Activated T-helper 2 cell treated with anti-CD3 and anti-CD28 coated beads, Interferon-gamma antibody, Interleukin-2, Interleukin-4, amounts not matched to agents 10 μg/mL and 5 μg/mL and 100 μg/mL, durations not matched to agents 14 hours and 24 hours and 36 hours (primary cell): ENCODE results near the gene PRPF40B. TPM values are rescaled to one million over a fixed set of nuclear protein-coding genes. Genes with fewer than 3 reads are reported as not detected.

Experiments used
- DNase-seq: peaks from one replicate; pipeline ENCODE4 v3.0.0; 2021; ENCODE audit warnings: low spot score
- H3K27ac Mint-ChIP-seq: one replicate; pipeline ENCODE4 v1.8.0; 2021; ENCODE audit warnings: mixed read lengths
- H3K27me3 Mint-ChIP-seq: one replicate; pipeline ENCODE4 v1.8.0; 2021; ENCODE audit warnings: low read depth, mixed read lengths
- H3K36me3 Mint-ChIP-seq: one replicate; pipeline ENCODE4 v1.8.0; 2021; ENCODE audit warnings: low read depth, mixed read lengths
- H3K4me1 Mint-ChIP-seq: one replicate; pipeline ENCODE4 v1.8.0; 2021; ENCODE audit warnings: low read depth, mixed read lengths
- H3K4me3 Mint-ChIP-seq: one replicate; pipeline ENCODE4 v1.8.0; 2021; ENCODE audit warnings: low read depth, mild to moderate bottlenecking, moderate library complexity, mixed read lengths
- H3K9me3 Mint-ChIP-seq: one replicate; pipeline ENCODE4 v1.8.0; 2021; ENCODE audit warnings: mixed read lengths
- intact Hi-C: fragments of 100-400 bp; cut with micrococcal nuclease; formaldehyde crosslinking; loops from one replicate; pipeline ENCODE4 v1.15.1; 2023
- total RNA-seq: library from RNA; stranded (reverse); gene quantifications from 2 replicates; pipeline ENCODE4 v1.2.3, GENCODE V29; 2022

The PRPF40B gene
- total RNA-seq, 1 donor from 2014 or later, result 13.3 TPM

DNA sequence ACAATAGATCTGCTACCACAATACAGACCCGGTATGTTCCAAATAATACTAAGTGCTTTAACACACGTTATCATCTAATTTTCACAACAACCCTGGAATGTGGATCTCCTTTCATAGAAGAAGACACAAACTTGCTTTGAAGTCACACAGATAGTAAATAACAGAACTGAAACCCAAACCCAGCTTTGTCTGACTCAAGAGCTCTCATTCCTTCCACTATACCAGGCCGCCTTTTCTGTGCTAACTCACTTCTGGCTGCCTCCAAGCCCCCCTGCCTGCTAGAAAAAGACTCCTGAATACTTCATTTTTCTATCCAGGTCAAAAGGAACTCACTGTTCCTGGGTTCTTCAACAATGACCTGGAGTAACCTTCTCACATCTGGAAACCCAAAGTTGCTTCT, 37.8 kb downstream of the PRPF40B start:
- H3K4me1 Mint-ChIP-seq, result peaks cover 54% of the 10 kb centered on the region
- intact Hi-C loops, result no loop called here
- peaks cover 74% of the 10 kb centered on the region for H3K36me3 Mint-ChIP-seq
- no peaks in the 10 kb centered on the region for H3K9me3 Mint-ChIP-seq
- H3K27me3 Mint-ChIP-seq, result no peaks in the 10 kb centered on the region
- DNase-seq, result no peak
- peak overlapping the region; percentile 44 for H3K27ac Mint-ChIP-seq
- H3K4me3 Mint-ChIP-seq, result no peak overlapping the region

DNA sequence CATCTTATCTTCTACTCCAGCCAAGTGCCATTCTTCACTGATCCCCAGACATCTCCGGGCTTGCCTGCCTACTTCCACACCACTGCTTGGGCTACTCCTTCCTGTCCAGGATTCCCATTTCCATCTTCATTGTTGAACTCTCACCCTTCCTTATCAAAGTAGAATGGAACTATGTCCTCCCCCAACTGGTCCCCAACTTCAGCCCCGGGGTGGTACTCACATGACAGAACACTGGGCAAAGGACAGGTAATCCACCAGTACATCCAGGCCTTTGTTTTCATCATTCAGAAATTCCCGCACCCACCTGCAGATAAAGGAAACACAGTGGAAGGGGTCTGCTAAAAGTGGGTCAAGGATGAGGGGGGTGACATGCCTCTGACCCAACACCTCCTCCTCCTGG, 38.4 kb downstream of the PRPF40B start:
- intact Hi-C loops, result no loop called here
- Mint-ChIP-seq H3K9me3 (no peaks in the 10 kb centered on the region), H3K27ac (peak overlapping the region; percentile 44), H3K4me3 (no peak overlapping the region), H3K4me1 (peaks cover 49% of the 10 kb centered on the region), H3K27me3 (no peaks in the 10 kb centered on the region), H3K36me3 (peaks cover 69% of the 10 kb centered on the region)
- DNase-seq, result no peak

DNA sequence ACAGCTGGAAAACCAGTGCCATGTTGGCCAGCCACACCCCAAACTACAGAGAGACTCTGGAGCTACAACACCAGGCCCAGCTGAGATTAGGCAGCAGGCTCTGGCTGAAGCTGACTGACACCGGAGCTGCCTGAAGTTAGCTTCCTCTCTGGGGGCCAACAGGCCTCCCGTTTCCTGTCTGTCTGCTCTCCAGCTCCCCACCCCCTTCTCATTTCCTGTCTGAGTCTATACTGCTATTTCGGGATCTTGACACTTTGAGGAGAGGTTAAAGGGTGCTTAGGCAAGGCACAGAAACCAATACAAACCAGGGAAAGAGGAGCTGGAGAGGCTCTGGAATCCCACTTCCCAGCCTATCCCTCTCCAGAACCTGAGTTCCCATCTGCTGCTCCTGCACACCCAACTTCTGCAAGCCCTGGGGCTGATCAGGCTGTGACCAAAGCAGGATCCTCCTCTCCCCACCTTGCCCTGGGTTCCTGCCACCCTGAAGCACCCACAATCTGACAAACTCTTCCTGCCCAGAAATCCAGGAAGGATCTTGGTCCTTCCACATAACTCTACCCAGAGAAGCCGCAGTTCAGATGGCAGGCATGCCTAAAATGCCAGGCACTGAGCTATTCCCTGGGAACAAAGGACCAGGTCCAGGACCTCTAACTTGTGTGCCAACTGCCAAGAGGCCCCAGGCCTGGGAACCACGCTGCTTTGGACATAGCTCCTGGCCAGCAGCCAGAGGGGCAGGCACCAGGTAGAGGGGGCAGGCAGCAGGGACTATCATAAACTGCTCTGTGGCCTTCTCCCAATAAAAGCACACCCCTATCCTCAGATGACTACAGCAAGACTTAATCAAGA, 39.9 kb downstream of the PRPF40B start:
- Mint-ChIP-seq H3K4me3 (peak overlapping the region; percentile 66), H3K9me3 (no peaks in the 10 kb centered on the region), H3K36me3 (peaks cover 68% of the 10 kb centered on the region), H3K4me1 (peaks cover 59% of the 10 kb centered on the region), H3K27me3 (no peaks in the 10 kb centered on the region), H3K27ac (peak overlapping the region; percentile 91)
- intact Hi-C loops, result loop anchor here (1.0 kb wide), 3 partner anchors 8 to 40 kb away; no protein-coding TSS in a partner anchor
- DNase-seq, result peak; percentile 65

GRCh38 chr12:49664167-49664566, 40.8 kb downstream of the PRPF40B start:
- Mint-ChIP-seq H3K27ac (peak overlapping the region; percentile 43), H3K4me3 (no peak overlapping the region), H3K4me1 (peaks cover 64% of the 10 kb centered on the region), H3K9me3 (no peaks in the 10 kb centered on the region), H3K27me3 (no peaks in the 10 kb centered on the region), H3K36me3 (peaks cover 64% of the 10 kb centered on the region)
- intact Hi-C loops, result no loop called here
- DNase-seq, result no peak

- H3K36me3 Mint-ChIP-seq, result peaks cover 61% of the 10 kb centered on the region
- no peaks in the 10 kb centered on the region for H3K27me3 Mint-ChIP-seq
- peak overlapping the region; percentile 54 for H3K27ac Mint-ChIP-seq
- no peaks in the 10 kb centered on the region for H3K9me3 Mint-ChIP-seq
- no peak for DNase-seq
- no peak overlapping the region for H3K4me3 Mint-ChIP-seq
- H3K4me1 Mint-ChIP-seq, result peaks cover 66% of the 10 kb centered on the region
- intact Hi-C loops, result no loop called here
These were observed 41.4 kb downstream of the PRPF40B start for GRCh38 chr12:49664591-49665239.

DNA sequence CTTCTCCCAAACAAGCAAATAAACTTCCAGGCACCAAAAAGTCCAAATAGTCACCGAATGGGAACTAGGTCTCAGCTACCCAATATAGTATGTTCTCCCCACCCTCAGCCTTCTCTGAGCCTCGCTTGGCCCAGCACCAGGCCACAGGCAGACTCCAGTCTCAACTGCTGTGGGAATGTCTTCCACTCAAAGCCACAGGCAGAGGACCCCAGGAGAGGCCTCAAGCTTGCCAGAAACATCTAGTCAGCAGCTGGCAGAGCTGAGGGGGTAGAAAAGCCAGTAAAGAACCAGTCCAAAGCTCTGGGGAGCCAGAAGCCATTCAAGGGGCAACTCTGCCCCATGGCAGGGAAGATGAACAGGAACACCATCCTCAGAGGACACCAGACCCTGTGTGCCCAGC, 42.0 kb downstream of the PRPF40B start:
- no peak overlapping the region for H3K27ac Mint-ChIP-seq

GRCh38 chr12:49666176-49666575, 42.8 kb downstream of the PRPF40B start:
- intact Hi-C loops, result no loop called here
- Mint-ChIP-seq H3K36me3 (peaks cover 48% of the 10 kb centered on the region), H3K4me1 (peaks cover 76% of the 10 kb centered on the region), H3K9me3 (no peaks in the 10 kb centered on the region), H3K27ac (no peak overlapping the region), H3K27me3 (no peaks in the 10 kb centered on the region), H3K4me3 (no peak overlapping the region)
- DNase-seq, result no peak

More for the DNA sequence above, 42.0 kb downstream of the PRPF40B start:
- Mint-ChIP-seq H3K4me3 (no peak overlapping the region), H3K4me1 (peaks cover 72% of the 10 kb centered on the region), H3K36me3 (peaks cover 55% of the 10 kb centered on the region), H3K27me3 (no peaks in the 10 kb centered on the region), H3K9me3 (no peaks in the 10 kb centered on the region)
- intact Hi-C loops, result no loop called here
- DNase-seq, result no peak

- Mint-ChIP-seq H3K4me3 (no peak overlapping the region), H3K9me3 (no peaks in the 10 kb centered on the region), H3K36me3 (peaks cover 34% of the 10 kb centered on the region), H3K4me1 (peaks cover 76% of the 10 kb centered on the region), H3K27ac (peak overlapping the region; percentile 45), H3K27me3 (no peaks in the 10 kb centered on the region)
- no peak for DNase-seq
- intact Hi-C loops, result no loop called here
These were observed 44.1 kb downstream of the PRPF40B start for GRCh38 chr12:49667325-49668090.

- Mint-ChIP-seq H3K4me1 (peaks cover 78% of the 10 kb centered on the region), H3K36me3 (peaks cover 20% of the 10 kb centered on the region), H3K27ac (no peak overlapping the region), H3K27me3 (no peaks in the 10 kb centered on the region), H3K4me3 (no peak overlapping the region), H3K9me3 (no peaks in the 10 kb centered on the region)
- no peak for DNase-seq
- intact Hi-C loops, result no loop called here
These were observed 46.4 kb downstream of the PRPF40B start for GRCh38 chr12:49669796-49670195.

DNA sequence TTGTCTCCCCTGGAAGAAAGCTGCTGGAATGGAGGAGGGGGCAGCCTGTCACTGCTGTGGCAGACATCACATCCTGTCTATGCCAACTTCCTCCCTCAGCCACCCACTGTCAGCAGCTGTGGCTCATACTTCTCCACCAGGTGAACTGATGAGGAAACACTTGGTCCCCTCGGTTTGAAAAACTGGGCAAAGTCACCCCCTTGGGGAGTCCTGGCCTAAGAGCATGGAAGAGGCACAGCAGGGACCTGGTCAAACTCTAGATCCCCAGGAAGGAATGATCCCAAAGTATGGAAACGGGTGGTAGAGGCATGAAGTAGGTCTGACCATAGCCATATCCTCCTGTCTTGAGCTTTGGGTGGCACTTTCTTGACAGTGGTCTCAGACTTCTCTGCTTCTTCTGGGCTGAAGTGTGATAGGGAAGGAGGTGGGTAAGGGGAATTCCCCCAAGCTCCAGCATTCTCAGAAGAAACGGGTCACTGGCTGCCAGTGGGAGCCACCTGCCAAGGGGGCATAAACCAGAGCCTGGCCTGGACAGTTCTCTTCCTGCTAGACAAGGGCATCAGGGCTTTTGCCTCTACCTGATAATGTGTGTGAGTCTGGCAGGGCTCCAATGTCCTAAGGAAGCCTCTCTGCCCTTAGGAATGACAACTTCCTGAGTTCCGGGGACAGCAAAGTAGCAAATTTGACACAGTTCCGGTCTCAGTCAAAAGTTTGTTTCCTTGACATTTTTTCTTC, 47.8 kb downstream of the PRPF40B start:
- Mint-ChIP-seq H3K4me1 (peaks cover 85% of the 10 kb centered on the region), H3K27me3 (no peaks in the 10 kb centered on the region), H3K4me3 (peak overlapping the region; percentile 11), H3K36me3 (peaks cover 13% of the 10 kb centered on the region), H3K9me3 (no peaks in the 10 kb centered on the region), H3K27ac (peak overlapping the region; percentile 86)
- no peak for DNase-seq
- intact Hi-C loops, result loop anchor here (1.0 kb wide), 2 partner anchors 8 to 32 kb away; no protein-coding TSS in a partner anchor

- H3K27ac Mint-ChIP-seq, result peak overlapping the region; percentile 86
- H3K9me3 Mint-ChIP-seq, result no peaks in the 10 kb centered on the region
- intact Hi-C loops, result no loop called here
- H3K36me3 Mint-ChIP-seq, result peaks cover 8% of the 10 kb centered on the region
- peaks cover 85% of the 10 kb centered on the region for H3K4me1 Mint-ChIP-seq
- H3K27me3 Mint-ChIP-seq, result no peaks in the 10 kb centered on the region
- no peak for DNase-seq
- H3K4me3 Mint-ChIP-seq, result no peak overlapping the region
These were observed 49.2 kb downstream of the PRPF40B start for GRCh38 chr12:49672301-49673217.
